AG10803 (cell line): ENCODE data around the gene CASQ1.
A peak's percentile ranks its signal among the peaks of the same experiment; 100 is the strongest.

Experiments used
- DNase-seq: peaks from one replicate; pipeline ENCODE4 v3.0.0; 2010; ENCODE audit warnings: low read depth
- H3K4me3 ChIP-seq: 2 replicates; pipeline ENCODE4 v1.5.1; 2011; ENCODE audit warnings: mild to moderate bottlenecking, low read length, control low read depth
- CTCF ChIP-seq: conservative IDR thresholded peaks from 2 replicates; pipeline ENCODE4 v1.5.1; 2011; ENCODE audit warnings: mild to moderate bottlenecking, low read length, control low read depth, inconsistent platforms

CASQ1 gene

GRCh38 chr1:160197231-160197630, 6.9 kb downstream of the CASQ1 start:
- DNase-seq: no peak
- no peak overlapping the region for H3K4me3 ChIP-seq
- no peak for TF ChIP-seq CTCF

- TF ChIP-seq CTCF: no peak
- no peak for DNase-seq
Observed at GRCh38 chr1:160200786-160201185, 10.4 kb downstream of the CASQ1 start.

GRCh38 chr1:160204526-160205241, 14.3 kb downstream of the CASQ1 start:
- DNase-seq: peak; percentile 37
- peak overlapping the region; percentile 58 for H3K4me3 ChIP-seq
- no peak for TF ChIP-seq CTCF

More at GRCh38 chr1:160200786-160201185, 10.4 kb downstream of the CASQ1 start:
- no peak overlapping the region for H3K4me3 ChIP-seq

- TF ChIP-seq CTCF: no peak
- peak within 1 kb of the TSS; percentile 93 for H3K4me3 ChIP-seq
- DNase-seq: peak; percentile 62
Observed at GRCh38 chr1:160205242-160206035, 15.1 kb downstream of the CASQ1 start, which contains the start of gene PEA15. PEA15 (plus strand) TSS chr1:160205384; CDS start chr1:160211545, 6,161 bp downstream.

- DNase-seq: peak; percentile 67
Observed at GRCh38 chr1:160206036-160206389, 15.6 kb downstream of the CASQ1 start.

GRCh38 chr1:160206421-160207117, 16.2 kb downstream of the CASQ1 start:
- peak overlapping the region; percentile 93 for H3K4me3 ChIP-seq
- TF ChIP-seq CTCF: no peak
- DNase-seq: peak; percentile 92

More at GRCh38 chr1:160206036-160206389, 15.6 kb downstream of the CASQ1 start:
- H3K4me3 ChIP-seq: peak overlapping the region; percentile 93
- TF ChIP-seq CTCF: no peak
